ENCODE measurements around the gene UBXN10.

UBXN10 gene

DNA sequence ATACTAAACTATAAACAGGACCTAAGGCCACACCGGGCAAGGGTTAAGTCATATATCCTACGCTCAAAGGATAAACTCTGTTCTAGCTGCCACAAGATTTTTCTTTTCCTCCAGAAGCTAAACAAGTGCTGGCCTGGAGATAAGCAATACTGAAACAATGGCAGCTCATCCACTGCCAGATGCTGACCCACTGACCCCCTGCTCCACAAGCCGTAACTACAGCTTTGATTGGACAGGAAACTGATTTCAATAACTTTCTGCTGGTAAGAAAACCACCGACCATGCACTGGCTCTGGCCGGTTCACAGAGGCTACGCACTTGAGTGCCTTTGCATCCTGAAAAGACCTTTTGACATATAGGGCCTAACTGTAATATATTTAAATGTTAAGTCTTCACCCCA lies 51.8 kb downstream of the UBXN10 start:
- no peak for DNase-seq (ENCODE audit: low spot score)

DNA sequence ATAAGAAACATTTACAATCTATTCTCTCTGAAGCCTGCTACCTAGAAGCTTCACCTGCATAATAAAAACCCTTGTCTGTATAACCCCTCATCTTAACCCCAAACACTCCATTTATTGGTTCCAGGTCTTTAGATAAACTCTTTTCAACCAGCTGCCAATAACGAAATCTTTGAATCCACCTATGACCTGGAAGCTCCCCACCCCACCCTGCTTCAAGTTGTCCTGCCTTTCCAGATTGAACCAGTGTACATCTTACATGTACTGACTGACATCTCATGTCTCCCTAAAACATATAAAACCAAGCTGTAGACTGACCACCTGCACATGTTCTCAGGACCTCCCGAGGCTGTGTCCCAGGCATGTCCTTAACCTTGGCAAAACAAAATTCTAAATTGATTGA lies 54.1 kb downstream of the UBXN10 start:
- no peak for DNase-seq (ENCODE audit: low spot score)

- DNase-seq (ENCODE audit: low spot score) = no peak
These were observed 57.1 kb downstream of the UBXN10 start for GRCh38 chr1:20242890-20243479.

Measured in iPS-NIHi11 (cell line).